Tongue (tissue), 2 donors: Measurements from ENCODE around the gene ACY1. TPM values are rescaled to one million over a fixed set of nuclear protein-coding genes. Genes with fewer than 3 reads are reported as not detected.

Source experiments
- DNase-seq: peaks from one replicate; pipeline ENCODE4 v3.0.0-alpha.2; 2015
- total RNA-seq: library from RNA; depleted of rRNA; stranded (reverse); fragments of >200 nt; gene quantifications from one replicate; pipeline ENCODE4 v1.2.3, GENCODE V29; 2014

Gene ACY1
- total RNA-seq, 1 donor from 2014 or later = 16.8 TPM

DNA sequence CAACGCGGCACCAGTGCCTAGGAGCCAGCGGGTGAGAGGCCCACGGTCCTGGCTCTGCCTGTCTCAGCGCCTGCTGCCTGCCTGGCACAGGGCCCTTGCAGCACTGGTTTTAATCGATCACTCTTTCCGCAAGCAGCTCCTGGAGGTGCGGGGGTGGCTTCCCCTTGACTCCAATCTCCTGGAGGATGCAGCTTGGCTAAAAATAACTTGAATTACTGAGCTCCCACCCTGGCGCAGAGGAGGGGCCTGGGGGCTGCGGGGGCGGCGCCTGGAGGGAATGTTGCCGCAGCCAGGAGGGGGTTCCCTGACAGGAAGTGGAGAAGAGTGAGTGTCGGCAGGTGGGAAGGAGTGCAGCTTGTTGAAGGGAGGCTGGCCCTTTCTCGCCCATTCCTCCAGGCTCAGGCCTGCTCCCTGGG lies 22.2 kb downstream of the ACY1 start:
- DNase-seq = peak; percentile 83

- no peak for DNase-seq
These were observed 22.9 kb downstream of the ACY1 start for GRCh38 chr3:52006017-52006819.

- DNase-seq = no peak
These were observed 23.4 kb downstream of the ACY1 start for GRCh38 chr3:52006820-52007133.

GRCh38 chr3:52007291-52007690 lies 24.0 kb downstream of the ACY1 start:
- no peak for DNase-seq

- no peak for DNase-seq
These were observed 27.1 kb downstream of the ACY1 start for GRCh38 chr3:52010431-52010830.

DNA sequence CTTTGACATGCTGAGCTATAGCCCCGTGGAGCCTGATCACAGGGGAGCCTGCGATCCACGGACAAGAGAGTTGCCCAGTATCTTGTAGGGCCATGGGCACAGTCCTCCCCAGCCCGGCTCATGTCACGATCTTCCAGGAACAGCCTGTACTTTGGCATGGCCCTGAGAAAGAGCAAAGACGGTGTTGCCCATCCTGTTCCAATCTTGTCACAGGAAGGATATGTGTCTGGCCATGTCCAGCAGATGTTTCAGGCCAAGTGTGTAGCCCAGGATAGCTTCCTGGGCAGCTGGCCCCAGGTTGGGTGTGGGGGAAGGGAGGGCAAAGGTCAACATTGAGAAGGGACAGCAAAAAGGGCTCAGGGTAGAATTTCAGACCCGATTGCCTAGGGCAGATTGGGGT lies 29.4 kb downstream of the ACY1 start:
- DNase-seq = no peak

DNA sequence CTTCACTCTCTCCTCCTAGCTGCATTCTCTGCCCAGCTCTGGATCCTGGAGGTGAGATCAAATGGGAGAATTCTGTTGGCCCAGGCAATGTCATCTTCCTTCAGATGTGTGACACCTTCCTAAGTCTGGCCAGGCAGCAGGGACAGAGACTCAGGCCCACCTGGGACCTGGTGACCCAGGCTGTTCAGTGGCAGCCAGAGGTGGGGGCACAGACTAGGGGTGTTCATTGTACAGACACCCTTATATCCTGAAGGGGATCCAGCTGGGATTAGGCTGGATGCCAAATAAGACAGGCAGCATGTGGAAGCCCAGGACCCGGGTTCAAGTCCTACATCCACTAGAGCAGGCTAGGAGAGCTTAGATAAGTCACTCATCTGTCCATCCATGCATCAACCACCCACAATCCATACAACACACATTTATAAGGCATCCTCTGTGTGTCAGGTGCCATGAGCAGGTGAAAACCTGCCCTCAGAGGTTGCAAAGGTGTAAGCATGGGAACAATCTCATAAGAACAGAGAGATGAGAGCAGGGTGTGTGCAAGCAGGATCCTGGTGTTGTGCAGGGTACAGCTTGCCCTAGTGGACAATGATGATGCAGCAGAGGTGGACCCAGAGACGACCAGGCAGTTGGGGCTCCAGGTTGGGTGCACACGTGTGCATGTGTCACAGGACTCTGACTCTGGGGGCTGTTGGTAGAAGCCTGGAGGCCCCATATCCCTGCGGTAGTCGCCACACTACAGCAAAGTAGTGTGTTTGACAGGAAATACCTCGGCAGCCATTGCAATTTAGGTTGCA lies 30.7 kb downstream of the ACY1 start:
- no peak for DNase-seq

GRCh38 chr3:52014613-52015012 lies 31.3 kb downstream of the ACY1 start:
- no peak for DNase-seq

GRCh38 chr3:52015438-52016228 lies 32.3 kb downstream of the ACY1 start:
- no peak for DNase-seq

DNA sequence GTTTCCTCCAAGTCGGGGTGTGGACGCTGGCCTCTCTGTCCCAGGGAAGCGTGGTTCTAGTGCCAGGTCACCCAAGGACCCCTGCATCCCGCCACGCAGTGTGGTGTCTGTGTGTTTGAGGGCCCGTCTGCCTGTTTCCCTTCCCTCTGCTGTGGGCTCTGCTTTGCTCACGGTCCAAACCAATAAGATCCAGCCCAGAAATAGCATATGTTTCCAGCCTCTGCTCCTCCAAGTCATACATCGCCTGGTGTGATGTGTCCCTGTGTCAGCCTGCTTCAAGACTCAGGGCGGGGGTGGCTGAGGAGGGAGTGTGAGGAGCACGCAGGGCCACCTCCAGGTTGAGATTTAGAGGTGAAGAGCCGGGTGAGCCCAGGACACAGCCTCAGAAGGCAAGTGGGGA lies 34.3 kb downstream of the ACY1 start:
- DNase-seq = no peak

GRCh38 chr3:52018319-52019000 lies 35.1 kb downstream of the ACY1 start:
- no peak for DNase-seq

DNA sequence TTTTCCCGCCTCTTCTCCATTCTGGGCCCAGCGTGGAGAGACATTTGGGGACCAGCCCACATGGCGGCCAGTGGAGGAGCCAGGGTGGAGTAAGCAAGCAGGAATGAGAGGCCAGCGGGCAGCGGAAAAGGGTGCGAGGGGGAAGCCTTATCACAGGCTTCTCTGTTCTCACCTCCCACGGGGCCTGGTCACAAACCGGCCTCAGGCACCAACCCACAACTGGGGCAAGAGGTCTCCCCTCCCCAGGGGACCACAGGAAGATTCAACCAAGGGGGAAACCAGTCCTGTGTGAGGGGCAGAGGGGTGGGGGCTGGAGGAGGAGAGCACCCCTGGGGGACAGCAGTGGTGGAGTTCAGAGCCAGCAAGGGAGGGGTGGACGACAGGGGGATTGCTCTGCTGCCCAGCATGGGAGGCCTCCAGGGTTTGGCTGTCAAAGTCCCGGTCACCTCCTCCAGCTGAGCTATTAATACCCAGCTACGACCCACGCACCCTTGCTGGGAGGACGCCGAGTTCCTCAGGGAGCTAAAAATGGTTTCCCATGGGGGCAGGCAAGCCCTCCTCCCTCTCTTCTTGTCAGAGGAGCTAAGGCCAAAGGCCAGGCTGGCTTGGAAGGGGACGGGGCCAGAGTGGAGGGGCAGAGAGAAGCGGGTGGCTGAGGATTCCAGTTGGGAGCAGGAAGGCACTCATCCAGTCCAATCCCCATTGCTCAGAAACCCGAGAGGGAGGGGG lies 36.2 kb downstream of the ACY1 start:
- DNase-seq = no peak

- DNase-seq = no peak
These were observed 37.5 kb downstream of the ACY1 start for GRCh38 chr3:52020796-52021195.

- peak; percentile 77 for DNase-seq
These were observed 38.3 kb downstream of the ACY1 start for GRCh38 chr3:52021489-52022268.

GRCh38 chr3:52022323-52023100 lies 39.2 kb downstream of the ACY1 start:
- no peak for DNase-seq

DNA sequence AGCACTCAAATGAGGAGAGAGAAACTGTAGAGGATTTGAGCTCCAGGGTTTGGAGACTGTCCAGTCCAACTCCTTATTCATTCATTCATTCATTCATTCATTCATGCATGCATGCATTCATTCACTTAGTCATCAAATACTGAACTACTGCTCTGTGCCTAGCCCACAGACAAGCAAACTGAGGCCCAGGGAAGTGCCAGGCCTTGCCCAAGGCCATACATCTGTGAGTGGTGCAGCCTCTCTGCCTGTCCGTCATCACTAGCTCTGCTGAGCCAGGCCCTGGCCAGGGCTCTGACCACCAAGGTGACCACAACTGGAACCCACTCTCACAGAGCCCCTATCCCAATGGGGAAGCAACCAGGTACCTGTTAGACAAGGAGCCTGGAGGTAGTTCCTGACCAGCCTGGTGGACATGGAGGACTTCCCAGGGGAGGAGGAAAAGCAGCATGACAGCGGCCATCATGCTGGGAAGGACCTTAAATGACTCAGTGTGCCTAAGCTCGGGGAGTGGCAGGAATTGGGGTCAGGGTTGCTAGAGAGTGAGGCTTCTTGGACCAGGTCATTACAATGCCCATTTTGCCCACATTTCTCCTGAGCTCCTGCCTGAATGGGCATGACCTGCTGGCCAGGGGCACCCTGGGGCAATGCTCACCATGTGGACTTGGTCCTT lies 39.9 kb downstream of the ACY1 start:
- no peak for DNase-seq

DNA sequence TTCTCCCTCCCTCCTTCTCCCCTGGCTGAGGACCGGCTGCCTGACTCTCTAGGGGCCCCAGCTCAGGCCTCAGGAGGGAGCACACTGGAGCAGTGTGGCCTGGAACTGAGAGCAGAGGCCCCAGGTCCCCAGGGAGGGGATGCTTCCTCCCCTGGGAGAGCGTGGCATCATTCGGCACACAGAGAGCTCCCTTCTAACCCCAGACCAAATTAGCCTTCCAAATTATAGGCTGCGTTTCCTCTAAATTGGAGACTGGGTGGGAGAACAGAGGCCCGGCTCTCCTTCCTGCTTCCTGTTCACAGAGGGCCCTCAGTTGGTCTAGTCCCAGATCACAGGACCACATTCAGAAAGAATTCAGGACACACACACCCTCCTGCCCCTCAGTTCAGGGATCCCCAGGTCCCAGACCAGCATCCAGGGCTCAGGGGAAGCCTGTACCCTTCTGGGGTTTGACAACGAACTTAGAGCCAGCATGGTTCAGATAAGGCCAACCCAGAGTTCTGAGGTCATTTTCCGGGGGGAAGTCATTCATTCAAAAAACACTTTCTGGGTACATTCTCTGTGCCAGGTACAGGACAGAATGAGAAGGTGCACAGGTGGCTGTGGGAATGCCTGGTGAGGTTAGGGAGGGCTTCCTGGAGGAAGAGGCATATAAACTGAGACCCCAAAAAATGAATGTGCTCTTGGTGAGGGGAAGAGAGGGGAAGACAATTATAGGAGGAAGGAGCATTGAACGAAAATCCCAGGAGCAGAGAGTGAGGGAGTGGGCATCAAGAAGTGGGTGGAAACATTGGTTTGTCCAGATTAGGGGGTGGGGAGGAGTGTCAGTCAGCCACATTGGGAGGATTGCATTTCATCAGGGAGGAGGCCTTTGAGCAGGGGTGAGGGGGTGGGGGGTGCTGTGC lies 40.8 kb downstream of the ACY1 start:
- no peak for DNase-seq

GRCh38 chr3:52024765-52025452 lies 41.6 kb downstream of the ACY1 start:
- no peak for DNase-seq
